Astrocyte (in vitro differentiated cells and primary cell): ENCODE results near the gene ACACA.

Source experiments
- CTCF ChIP-seq: IDR thresholded peaks from 2 replicates; pipeline ENCODE4 v1.5.1; 2011; ENCODE audit warnings: low read depth, mild to moderate bottlenecking, inconsistent platforms, low read length, moderate library complexity; ENCODE audit not compliant: insufficient read depth
- EZH2 ChIP-seq: IDR thresholded peaks from 2 replicates; pipeline ENCODE4 v1.6.1; 2012; ENCODE audit warnings: mild to moderate bottlenecking, low read length, inconsistent platforms; ENCODE audit not compliant: insufficient read depth

GRCh38 chr17:37182786-37183465 lies 223.7 kb downstream of the ACACA start:
- TF ChIP-seq CTCF (no peak), EZH2 (no peak)
